ENCODE results near the gene STIP1. TPM values are rescaled to one million over a fixed set of nuclear protein-coding genes. Genes with fewer than 3 reads are reported as not detected.

Gene STIP1
- total RNA-seq, 1 experiment from 2014 or later = 338 TPM

GRCh38 chr11:64238999-64239398 lies 53.0 kb downstream of the STIP1 start:
- no peaks in the 10 kb centered on the region for H3K4me1 ChIP-seq (ENCODE audit: insufficient read depth, low read length)
- no peak overlapping the region for H3K23ac ChIP-seq (ENCODE audit: insufficient read length, low read depth, low read length)
- no peak for TF ChIP-seq CTCF (conservative IDR thresholded peaks at IDR 0.05)
- H4K8ac ChIP-seq (replicated peaks; ENCODE audit: insufficient read length, low read depth, low read length) = no peak overlapping the region
- no peaks in the 10 kb centered on the region for H3K9me3 ChIP-seq (ENCODE audit: control insufficient read depth, low read depth, low read length)
- no peaks in the 10 kb centered on the region for H3K79me1 ChIP-seq (ENCODE audit: insufficient read depth, low read depth, low read length, poor library complexity, severe bottlenecking)
- whole genome bisulfite sequencing (ENCODE audit: extremely low coverage, insufficient read length, low lambda C conversion rate) = no CpG with 5 or more reads among the region's 5 CpGs
- H4K5ac ChIP-seq (ENCODE audit: insufficient read length, low read depth, low read length) = no peak overlapping the region
- no peaks in the 10 kb centered on the region for H3K9me3 Mint-ChIP-seq
- no peak overlapping the region for H3T11ph ChIP-seq (ENCODE audit: low read length)
- H3K14ac ChIP-seq (ENCODE audit: insufficient read depth, low read length) = no peak overlapping the region
- no peak overlapping the region for H3K56ac ChIP-seq (ENCODE audit: insufficient read length, low read depth, low read length)
- no peak overlapping the region for H3K18ac ChIP-seq (ENCODE audit: insufficient read length, low read depth, low read length)
- no peak overlapping the region for H2BK15ac ChIP-seq (ENCODE audit: low read depth, low read length)
- no peak for DNase-seq
- H3K27me3 ChIP-seq (ENCODE audit: insufficient read depth, low read length) = no peaks in the 10 kb centered on the region
- H3K4me1 Mint-ChIP-seq = peaks cover 28 to 30% of the 10 kb centered on the region in 2 experiments
- no peaks in the 10 kb centered on the region for H4K20me1 ChIP-seq (ENCODE audit: control insufficient read depth, insufficient read depth, insufficient read length)
- no peak overlapping the region for H2BK20ac ChIP-seq (ENCODE audit: low read depth, low read length, poor library complexity, severe bottlenecking)
- peak overlapping the region in 1 of 2 experiments; percentile 26; a peak in 1 of 5 replicates for H3K4me3 Mint-ChIP-seq
- H3K27ac Mint-ChIP-seq = no peak overlapping the region
- no peak overlapping the region for H4K91ac ChIP-seq (ENCODE audit: insufficient read length, low read depth, low read length)
- H3K4ac ChIP-seq (ENCODE audit: low read depth, low read length) = no peak overlapping the region
- H3K9ac ChIP-seq (ENCODE audit: extremely low read depth, insufficient read length, low read length) = no peak overlapping the region
- no peak overlapping the region for H2AFZ ChIP-seq (ENCODE audit: low read length)
- no peak overlapping the region for H2AK5ac ChIP-seq (ENCODE audit: insufficient read length, low read length)
- H3K23me2 ChIP-seq (ENCODE audit: insufficient read length, low read depth, low read length, poor library complexity, severe bottlenecking) = peaks cover 12% of the 10 kb centered on the region
- H3K36me3 Mint-ChIP-seq (ENCODE audit: insufficient read depth in 1 of 3, low read depth in 3 of 3) = peaks cover 10 to 40% (median 23%) of the 10 kb centered on the region in 3 experiments
- H3K4me2 ChIP-seq (ENCODE audit: insufficient read depth, insufficient read length, low read length) = no peak overlapping the region
- no peaks in the 10 kb centered on the region for H3K27me3 Mint-ChIP-seq (ENCODE audit: low read depth)
- H2BK5ac ChIP-seq (ENCODE audit: insufficient read length, low read length) = no peak overlapping the region
- H2BK12ac ChIP-seq (ENCODE audit: insufficient read length, low read depth, low read length) = no peak overlapping the region
- no peak overlapping the region for H3K27ac ChIP-seq (ENCODE audit: insufficient read length, low read depth, low read length)
- H3K79me2 ChIP-seq (ENCODE audit: insufficient read depth, low read length) = peaks cover 2% of the 10 kb centered on the region; the same call in 1 of the 2 replicates
- no peak overlapping the region for H2BK120ac ChIP-seq (ENCODE audit: low read depth, low read length, poor library complexity, severe bottlenecking)

Data from H9 (cell line).